K562 (cell line): ENCODE results near the gene HOTAIR. TPM values are rescaled to one million over a fixed set of nuclear protein-coding genes. Genes with fewer than 3 reads are reported as not detected.
A peak's percentile ranks its signal among the peaks of the same experiment; 100 is the strongest.

Experiments used
- ATAC-seq: fragments of 200-7000 bp; cut with Tn5 transposase; 3 replicates; pipeline ENCODE4 v1.9.1; 2020; ENCODE audit warnings: moderate library complexity
- BruUV-seq: library from RNA; stranded (reverse); fragments of 400-500 nt; replicated peaks from 2 replicates; lab custom pipeline; 2021; lab: Mats Ljungman, UMichigan
- CTCF ChIA-PET: fragments of 300-600 bp; formaldehyde crosslinking; extraction: SDS; loops from one replicate; lab custom pipeline; 2021; ENCODE audit warnings: low intra/inter-chr PET ratio; lab: Yijun Ruan, JAX
- POLR2A ChIA-PET: fragments of 300-600, 350-650 bp; sonication (Branson Sonifier 250); formaldehyde crosslinking; extraction: SDS; loops from one replicate; lab custom pipeline; 2021; ENCODE audit warnings: antibody characterized with exemption, inconsistent platforms; lab: Yijun Ruan, JAX
- DNase-seq, 4 experiments: peaks; one replicate each; pipeline versions ENCODE4 v3.0.0 to v3.0.0-alpha.2; 2011 to 2018; ENCODE audit warnings: low spot score in 3 of 4, mixed read lengths in 3 of 4; ENCODE audit errors: extremely low read depth in 1 of 4
- FAIRE-seq: peaks from 2 replicates; lab custom pipeline; 2011; peaks lifted over from hg19 to GRCh38; lab: Jason Lieb, UNC
- H2AFZ ChIP-seq: 2 replicates; pipeline ENCODE4 v1.6.0; 2011; ENCODE audit warnings: low read depth, low read length, control low read depth, inconsistent platforms
- H3K27ac ChIP-seq: fragments of 200-600 bp; 3 replicates; pipeline ENCODE4 v1.8.0; 2011; ENCODE audit warnings: low read depth, mild to moderate bottlenecking, control low read depth, inconsistent platforms, low read length, moderate library complexity, mixed read lengths; ENCODE audit errors: extremely low read depth
- H3K27me3 ChIP-seq, 2 experiments: fragments of 300-600 bp in 1 of 2; 2 replicates in 1 of 2; 3 replicates in 1 of 2; pipeline versions ENCODE4 v1.6.0 to v1.8.0; 2011; ENCODE audit warnings: inconsistent platforms in 2 of 2, low read length in 2 of 2, mild to moderate bottlenecking in 1 of 2, mixed read lengths in 1 of 2, moderate library complexity in 1 of 2; ENCODE audit not compliant: control insufficient read depth in 2 of 2, insufficient read depth in 2 of 2
- H3K36me3 ChIP-seq: fragments of 300-600 bp; 3 replicates; pipeline ENCODE4 v1.8.0; 2011; ENCODE audit warnings: mild to moderate bottlenecking, low read length, inconsistent platforms; ENCODE audit not compliant: control insufficient read depth, insufficient read depth
- H3K4me1 ChIP-seq, 2 experiments: fragments of 200-600 bp in 1 of 2; replicated peaks in 1 of 2; 2 replicates in 1 of 2; 3 replicates in 1 of 2; pipeline versions ENCODE4 v1.5.1 to v1.8.0; 2011; ENCODE audit warnings: inconsistent platforms in 2 of 2, low read length in 2 of 2, mild to moderate bottlenecking in 1 of 2, mixed read lengths in 1 of 2, moderate library complexity in 1 of 2; ENCODE audit not compliant: control insufficient read depth in 2 of 2, insufficient read depth in 2 of 2
- H3K4me2 ChIP-seq: 2 replicates; pipeline ENCODE4 v1.6.1; 2011; ENCODE audit warnings: low read length, control low read depth, inconsistent platforms, mixed read lengths; ENCODE audit not compliant: insufficient read depth
- H3K4me3 ChIP-seq: fragments of 200-600 bp; sonication (generic), shearing (Covaris generic); 2 replicates; pipeline ENCODE4 v1.5.1; 2016; ENCODE audit warnings: control low read depth, inconsistent platforms
- H3K79me2 ChIP-seq: fragments of 200-600 bp; 3 replicates; pipeline ENCODE4 v1.8.0; 2011; ENCODE audit warnings: low read length, inconsistent platforms; ENCODE audit not compliant: control insufficient read depth, insufficient read depth
- H3K9ac ChIP-seq, 2 experiments: 2 replicates each; pipeline versions ENCODE4 v1.6.0 to v1.6.1; 2011; ENCODE audit warnings: low read depth in 2 of 2, low read length in 2 of 2, control low read depth in 1 of 2, inconsistent platforms in 1 of 2, mild to moderate bottlenecking in 1 of 2, mixed read lengths in 1 of 2; ENCODE audit not compliant: insufficient read depth in 1 of 2
- H3K9me1 ChIP-seq: one replicate; pipeline ENCODE4 v1.6.0; 2011; ENCODE audit warnings: inconsistent platforms, mild to moderate bottlenecking, low read length, moderate library complexity; ENCODE audit not compliant: control insufficient read depth, insufficient read depth
- H3K9me3 ChIP-seq: replicated peaks from 2 replicates; pipeline ENCODE4 v1.5.1; 2011; ENCODE audit warnings: low read depth, low read length, inconsistent platforms; ENCODE audit not compliant: control insufficient read depth, insufficient read depth
- H4K20me1 ChIP-seq: replicated peaks from 2 replicates; pipeline ENCODE4 v1.6.1; 2011; ENCODE audit warnings: low read length, inconsistent platforms, mixed read lengths; ENCODE audit not compliant: control insufficient read depth, insufficient read depth
- DPF2 ChIP-seq: fragments of 450-650 bp; IDR thresholded peaks from 2 replicates; pipeline ENCODE4 v1.6.1; 2016
- ELK1 ChIP-seq: sonication (generic); formaldehyde crosslinking; IDR thresholded peaks from 2 replicates; pipeline ENCODE4 v1.8.1; 2022; ENCODE audit warnings: missing genetic modification reagents
- EZH2 ChIP-seq: IDR thresholded peaks from 2 replicates; pipeline ENCODE4 v1.6.1; 2012; ENCODE audit warnings: low read depth, mild to moderate bottlenecking, inconsistent platforms, low read length, borderline replicate concordance
- L3MBTL2 ChIP-seq: fragments of 450-650 bp; IDR thresholded peaks from 2 replicates; pipeline ENCODE4 v1.6.1; 2016; ENCODE audit warnings: mild to moderate bottlenecking, moderate library complexity
- MITF ChIP-seq: IDR thresholded peaks from 2 replicates; pipeline ENCODE4 v1.6.1; 2014; ENCODE audit warnings: antibody characterized with exemption
- NBN ChIP-seq: fragments of 450-650 bp; IDR thresholded peaks from 2 replicates; pipeline ENCODE4 v1.6.1; 2016; ENCODE audit warnings: low read depth, mild to moderate bottlenecking
- NFRKB ChIP-seq: fragments of 450-650 bp; IDR thresholded peaks from 2 replicates; pipeline ENCODE4 v1.6.1; 2016; ENCODE audit warnings: low read depth
- OTX1 ChIP-seq: fragments of 450-650 bp; formaldehyde crosslinking; IDR thresholded peaks from 2 replicates; pipeline ENCODE4 v1.4.0; 2022; ENCODE audit warnings: mild to moderate bottlenecking
- POLR2B ChIP-seq: fragments of 450-650 bp; IDR thresholded peaks from 2 replicates; pipeline ENCODE4 v1.6.1; 2018; ENCODE audit warnings: low read depth; ENCODE audit not compliant: partially characterized antibody
- RHOXF2B ChIP-seq: fragments of 250-450 bp; sonication (Bioruptor Pico); conservative IDR thresholded peaks from 2 replicates; pipeline ENCODE4 v1.5.1; 2021
- U2AF1 ChIP-seq: fragments of 200-400 bp; formaldehyde crosslinking; optimal IDR thresholded peaks from 2 replicates; pipeline ENCODE3; 2017; ENCODE audit warnings: mild to moderate bottlenecking, low read depth, low read length, moderate library complexity
- VEZF1 ChIP-seq: fragments of 200-800 bp; sonication (Bioruptor generic); IDR thresholded peaks from 2 replicates; pipeline ENCODE4 v1.6.1; 2017; ENCODE audit warnings: missing genetic modification characterization, missing compliant biosample characterization
- ZBTB7A ChIP-seq: IDR thresholded peaks from 2 replicates; pipeline ENCODE4 v1.6.1; 2011; ENCODE audit warnings: low read depth, mild to moderate bottlenecking, low read length, moderate library complexity, borderline replicate concordance; ENCODE audit not compliant: control insufficient read depth
- ZNF23 ChIP-seq: fragments of 250-450 bp; sonication (Bioruptor Pico); IDR thresholded peaks from 2 replicates; pipeline ENCODE4 v1.4.0; 2020; ENCODE audit warnings: mild to moderate bottlenecking
- ZNF75A ChIP-seq: fragments of 450-650 bp; formaldehyde crosslinking; IDR thresholded peaks from 2 replicates; pipeline ENCODE4 v1.4.0; 2020; ENCODE audit warnings: mild to moderate bottlenecking
- WGBS: fragments of 100-300 bp; shearing (Covaris generic); methylation state at CpG from one replicate; pipeline ENCODE4 v1.1.6; 2016; ENCODE audit warnings: low coverage, mixed read lengths; ENCODE audit not compliant: insufficient coverage; ENCODE audit errors: missing lambda C conversion rate; 5-methylcytosine and 5-hydroxymethylcytosine counted together
- in situ Hi-C: fragments of 300-500 bp; cut with MboI; formaldehyde crosslinking; loops from 4 replicates; pipeline ENCODE4 v1.15.0; 2018; ENCODE audit warnings: inconsistent platforms, mixed read lengths
- intact Hi-C: fragments of 100-400 bp; cut with micrococcal nuclease; formaldehyde crosslinking; loops from 2 replicates; pipeline ENCODE4 v1.14.2; 2022
- polyA plus RNA-seq, 8 experiments: library from polyadenylated mRNA; depleted of rRNA in 4 of 8; stranded (reverse) in 5 of 8; unstranded in 3 of 8; fragments of >200 nt; fragmentation: Nextera tagmentation in 2 of 8; fragmentation: Illumina TruSeq in 1 of 8; extraction: Ambion mirVana in 2 of 8; extraction: Trizol in 1 of 8; gene quantifications; 2 replicates each; pipeline versions ENCODE4 v1.2.1 to v1.2.3, GENCODE V29; 2011 to 2014; ENCODE audit warnings: inconsistent platforms in 1 of 8, missing spikeins in 1 of 8
- total RNA-seq, 7 experiments: library from RNA; depleted of rRNA in 6 of 7; stranded (reverse); fragments of >200 nt in 6 of 7; fragmentation: Illumina TruSeq in 2 of 7; extraction: Trizol in 2 of 7; gene quantifications; 2 replicates each; pipeline versions ENCODE4 v1.2.1 to v1.2.3, GENCODE V29; 2011 to 2021; ENCODE audit warnings: low replicate concordance in 1 of 7
- TF ChIP-seq, protein P1 (sequence below): fragments of 250-450 bp; sonication (Bioruptor Pico); IDR thresholded peaks from 2 replicates; pipeline ENCODE4 v1.5.0; 2020; ENCODE audit warnings: mild to moderate bottlenecking, borderline replicate concordance

The HOTAIR gene
- total and polyA plus RNA-seq, 9 of the 15 experiments (the other 6 are each of a cell fraction or from before 2014, with no cell fraction given) = 0.04 TPM; not detected in 8

DNA sequence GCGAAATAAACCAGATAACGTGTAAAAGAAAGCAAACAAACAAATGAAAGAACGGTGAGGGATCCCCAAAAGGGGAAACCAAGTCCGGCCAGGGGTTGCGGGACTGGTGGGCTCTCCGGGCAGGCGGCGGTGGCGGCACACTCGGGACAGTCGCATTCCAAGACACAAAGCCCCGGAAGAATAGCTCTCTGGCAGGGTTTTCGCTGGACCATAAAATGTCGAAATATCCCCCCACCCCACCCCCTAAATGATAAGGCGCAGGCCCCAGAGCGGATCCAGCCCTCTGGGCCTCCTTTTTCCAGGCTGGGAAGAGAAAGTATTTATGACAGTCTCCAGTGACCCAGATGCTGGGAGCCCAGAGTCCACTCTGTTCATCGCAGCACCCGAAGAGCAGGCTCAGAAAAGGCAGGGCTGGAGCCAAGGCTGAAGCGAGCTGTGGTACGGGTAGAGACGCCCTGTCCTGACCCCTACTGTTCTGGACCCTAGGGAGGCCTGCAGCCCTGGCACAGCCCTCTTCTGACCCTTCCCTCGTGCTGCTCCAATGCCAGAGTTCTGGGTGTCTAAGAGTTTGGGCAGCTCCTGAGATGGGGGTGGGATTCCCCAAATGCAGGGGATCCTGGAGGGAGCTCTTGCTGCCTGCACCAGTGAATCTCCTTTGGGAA is 31.9 kb upstream of the HOTAIR start:
- H3K79me2 ChIP-seq = no peaks in the 10 kb centered on the region; the same call in 2 of the 3 replicates
- FAIRE-seq (no peak), DNase-seq (no peak), ATAC-seq (no peak)
- H2AFZ ChIP-seq = peak overlapping the region; percentile 15; the same call in 1 of the 2 replicates
- no peaks in the 10 kb centered on the region for H3K36me3 ChIP-seq
- peaks cover 22 to 41% of the 10 kb centered on the region in 2 experiments for H3K4me1 ChIP-seq
- in situ Hi-C loops (no loop called here), intact Hi-C loops (loop anchor here (1.0 to 2.0 kb wide), 3 partner anchors 26 to 185 kb away; partner anchors contain the start of gene HOXC5)
- 80% methylated on average over 18 of the region's 22 CpGs for WGBS
- peak overlapping the region; percentile 17 to 79; a peak in 3 of 4 replicates for H3K9ac ChIP-seq
- no peaks in the 10 kb centered on the region for H3K27me3 ChIP-seq
- no peak overlapping the region for H3K4me3 ChIP-seq
- H3K9me3 ChIP-seq = no peaks in the 10 kb centered on the region
- no peak overlapping the region for H3K27ac ChIP-seq
- CTCF ChIA-PET = interaction anchor here (0.7 to 3.0 kb wide), 11 partner anchors 13 to 210 kb away, joined by 3 to 42 read pairs (median 8); partner anchors contain the start of genes HOXC10 and HOXC5
- POLR2A ChIA-PET = interaction anchor here (0.6 to 1.7 kb wide), 7 partner anchors 10 to 274 kb away, joined by 3 to 10 read pairs (median 3); partner anchors contain the start of genes HNRNPA1 and SMUG1
- peak overlapping the region; percentile 54; the same call in 1 of the 2 replicates for H3K4me2 ChIP-seq
- no TSS peak for BruUV-seq
- H3K9me1 ChIP-seq = no peaks in the 10 kb centered on the region
- no peaks in the 10 kb centered on the region; the same call in 1 of the 2 replicates for H4K20me1 ChIP-seq
- TF ChIP-seq ZNF23 (CRISPR knock-in tag) (no peak), OTX1 (CRISPR knock-in tag) (no peak), ZNF75A (CRISPR knock-in tag) (no peak), L3MBTL2 (no peak), U2AF1 (no peak), ELK1 (no peak), MITF (no peak), ZBTB7A (no peak), NBN (no peak), VEZF1 (CRISPR knock-in tag) (no peak), NFRKB (no peak), RHOXF2B (CRISPR knock-in tag) (no peak), POLR2B (no peak), DPF2 (no peak), EZH2 (no peak)
- TF ChIP-seq, protein P1, sequence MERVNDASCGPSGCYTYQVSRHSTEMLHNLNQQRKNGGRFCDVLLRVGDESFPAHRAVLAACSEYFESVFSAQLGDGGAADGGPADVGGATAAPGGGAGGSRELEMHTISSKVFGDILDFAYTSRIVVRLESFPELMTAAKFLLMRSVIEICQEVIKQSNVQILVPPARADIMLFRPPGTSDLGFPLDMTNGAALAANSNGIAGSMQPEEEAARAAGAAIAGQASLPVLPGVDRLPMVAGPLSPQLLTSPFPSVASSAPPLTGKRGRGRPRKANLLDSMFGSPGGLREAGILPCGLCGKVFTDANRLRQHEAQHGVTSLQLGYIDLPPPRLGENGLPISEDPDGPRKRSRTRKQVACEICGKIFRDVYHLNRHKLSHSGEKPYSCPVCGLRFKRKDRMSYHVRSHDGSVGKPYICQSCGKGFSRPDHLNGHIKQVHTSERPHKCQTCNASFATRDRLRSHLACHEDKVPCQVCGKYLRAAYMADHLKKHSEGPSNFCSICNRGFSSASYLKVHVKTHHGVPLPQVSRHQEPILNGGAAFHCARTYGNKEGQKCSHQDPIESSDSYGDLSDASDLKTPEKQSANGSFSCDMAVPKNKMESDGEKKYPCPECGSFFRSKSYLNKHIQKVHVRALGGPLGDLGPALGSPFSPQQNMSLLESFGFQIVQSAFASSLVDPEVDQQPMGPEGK (CRISPR knock-in tag) = no peak
